AG10803 (cell line): ENCODE data around the gene SSH2.

ENCODE experiments used
- DNase-seq: peaks from one replicate; pipeline ENCODE4 v3.0.0; 2010; ENCODE audit warnings: low read depth
- H3K4me3 ChIP-seq: 2 replicates; pipeline ENCODE4 v1.5.1; 2011; ENCODE audit warnings: mild to moderate bottlenecking, low read length, control low read depth
- TF ChIP-seq, protein P1 (sequence below): conservative IDR thresholded peaks from 2 replicates; pipeline ENCODE4 v1.5.1; 2011; ENCODE audit warnings: mild to moderate bottlenecking, low read length, control low read depth, inconsistent platforms

The SSH2 gene

DNA sequence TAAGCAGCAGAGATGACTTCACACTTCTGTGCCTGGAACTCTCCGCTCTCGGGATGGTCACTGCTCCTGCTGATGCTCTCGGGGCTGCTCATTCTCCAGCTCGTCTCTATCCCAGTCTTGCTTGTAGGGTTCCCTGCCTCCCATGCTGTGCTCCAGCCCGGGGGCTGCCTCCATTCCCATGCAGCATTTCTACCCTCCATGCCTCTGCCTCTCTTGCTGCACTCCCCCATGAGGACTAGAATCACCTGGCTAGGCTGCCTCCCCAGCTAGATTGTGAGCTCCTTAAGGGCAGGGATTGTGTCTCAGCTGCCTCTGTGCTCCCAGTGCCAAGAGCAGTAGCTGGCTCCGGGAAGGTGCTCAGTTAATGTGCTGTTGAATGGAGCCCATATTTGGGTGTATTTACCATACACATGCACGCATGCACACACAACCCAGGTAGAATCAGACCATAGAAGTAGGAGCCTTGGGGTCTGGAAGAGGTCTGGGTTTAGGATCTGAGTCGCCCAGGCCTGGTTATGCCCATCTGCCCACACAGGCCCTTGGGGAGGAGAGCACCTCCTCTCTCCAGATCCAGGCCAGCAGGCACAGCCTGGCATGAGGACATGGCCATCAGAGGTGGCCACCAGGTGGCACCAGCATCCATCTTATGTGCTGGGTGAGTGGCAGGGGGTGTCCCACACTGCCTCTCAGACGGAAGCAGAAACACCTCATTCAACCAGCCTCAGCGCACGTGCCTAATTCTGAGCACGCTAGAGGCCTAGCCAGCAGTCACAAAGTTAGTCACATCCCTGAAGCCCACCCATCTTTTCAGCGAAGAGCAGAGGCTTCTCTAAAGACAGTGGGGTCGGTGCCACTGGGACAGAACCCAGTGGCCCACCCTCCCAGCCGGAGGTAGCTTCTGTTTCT lies 349.9 kb downstream of the SSH2 start:
- TF ChIP-seq, protein P1, sequence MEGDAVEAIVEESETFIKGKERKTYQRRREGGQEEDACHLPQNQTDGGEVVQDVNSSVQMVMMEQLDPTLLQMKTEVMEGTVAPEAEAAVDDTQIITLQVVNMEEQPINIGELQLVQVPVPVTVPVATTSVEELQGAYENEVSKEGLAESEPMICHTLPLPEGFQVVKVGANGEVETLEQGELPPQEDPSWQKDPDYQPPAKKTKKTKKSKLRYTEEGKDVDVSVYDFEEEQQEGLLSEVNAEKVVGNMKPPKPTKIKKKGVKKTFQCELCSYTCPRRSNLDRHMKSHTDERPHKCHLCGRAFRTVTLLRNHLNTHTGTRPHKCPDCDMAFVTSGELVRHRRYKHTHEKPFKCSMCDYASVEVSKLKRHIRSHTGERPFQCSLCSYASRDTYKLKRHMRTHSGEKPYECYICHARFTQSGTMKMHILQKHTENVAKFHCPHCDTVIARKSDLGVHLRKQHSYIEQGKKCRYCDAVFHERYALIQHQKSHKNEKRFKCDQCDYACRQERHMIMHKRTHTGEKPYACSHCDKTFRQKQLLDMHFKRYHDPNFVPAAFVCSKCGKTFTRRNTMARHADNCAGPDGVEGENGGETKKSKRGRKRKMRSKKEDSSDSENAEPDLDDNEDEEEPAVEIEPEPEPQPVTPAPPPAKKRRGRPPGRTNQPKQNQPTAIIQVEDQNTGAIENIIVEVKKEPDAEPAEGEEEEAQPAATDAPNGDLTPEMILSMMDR = peak; percentile 85
- H3K4me3 ChIP-seq = no peak overlapping the region
- DNase-seq = peak; percentile 75

DNA sequence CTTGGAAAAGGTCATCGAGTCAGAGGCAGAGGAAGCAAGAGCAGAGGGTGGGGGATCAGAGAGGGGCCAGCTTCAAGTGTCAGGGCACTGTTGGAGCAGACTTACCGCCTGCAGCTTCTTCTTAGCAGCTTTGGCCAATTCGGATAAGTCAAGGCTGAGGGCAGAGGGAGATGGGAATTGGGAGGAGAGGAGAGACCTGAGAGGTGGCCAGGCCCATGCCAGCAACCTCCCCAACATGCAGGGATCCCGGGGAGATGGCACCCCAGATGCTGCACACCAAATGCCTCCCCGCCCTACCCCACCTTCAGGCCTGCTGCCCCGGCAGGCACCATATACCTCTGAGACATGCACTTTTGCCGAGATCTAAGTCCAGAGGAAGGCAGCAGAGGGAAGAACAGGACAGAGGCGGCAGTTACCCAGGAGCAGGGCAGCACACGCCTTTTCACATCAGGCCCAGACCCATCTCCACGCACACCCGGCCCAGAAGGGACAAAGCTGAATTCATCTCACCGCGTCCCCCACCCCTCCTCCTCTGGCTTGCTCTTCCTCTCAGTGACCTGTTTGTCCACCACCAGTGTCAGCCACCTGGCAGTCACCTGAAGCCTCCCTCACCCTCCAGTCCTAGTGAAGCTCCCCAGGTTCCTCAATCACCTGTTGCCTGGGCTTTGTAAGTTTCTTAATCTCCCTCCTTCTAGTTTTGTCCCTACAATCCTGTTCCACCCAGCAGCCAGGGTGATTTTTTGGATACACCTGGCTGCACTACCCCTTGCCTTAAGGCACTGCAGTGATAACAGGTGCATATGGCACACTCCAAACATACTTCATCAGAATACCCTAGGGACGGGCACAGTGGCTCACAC lies 351.2 kb downstream of the SSH2 start:
- TF ChIP-seq, protein P1 = no peak
- no peak overlapping the region for H3K4me3 ChIP-seq
- no peak for DNase-seq

DNA sequence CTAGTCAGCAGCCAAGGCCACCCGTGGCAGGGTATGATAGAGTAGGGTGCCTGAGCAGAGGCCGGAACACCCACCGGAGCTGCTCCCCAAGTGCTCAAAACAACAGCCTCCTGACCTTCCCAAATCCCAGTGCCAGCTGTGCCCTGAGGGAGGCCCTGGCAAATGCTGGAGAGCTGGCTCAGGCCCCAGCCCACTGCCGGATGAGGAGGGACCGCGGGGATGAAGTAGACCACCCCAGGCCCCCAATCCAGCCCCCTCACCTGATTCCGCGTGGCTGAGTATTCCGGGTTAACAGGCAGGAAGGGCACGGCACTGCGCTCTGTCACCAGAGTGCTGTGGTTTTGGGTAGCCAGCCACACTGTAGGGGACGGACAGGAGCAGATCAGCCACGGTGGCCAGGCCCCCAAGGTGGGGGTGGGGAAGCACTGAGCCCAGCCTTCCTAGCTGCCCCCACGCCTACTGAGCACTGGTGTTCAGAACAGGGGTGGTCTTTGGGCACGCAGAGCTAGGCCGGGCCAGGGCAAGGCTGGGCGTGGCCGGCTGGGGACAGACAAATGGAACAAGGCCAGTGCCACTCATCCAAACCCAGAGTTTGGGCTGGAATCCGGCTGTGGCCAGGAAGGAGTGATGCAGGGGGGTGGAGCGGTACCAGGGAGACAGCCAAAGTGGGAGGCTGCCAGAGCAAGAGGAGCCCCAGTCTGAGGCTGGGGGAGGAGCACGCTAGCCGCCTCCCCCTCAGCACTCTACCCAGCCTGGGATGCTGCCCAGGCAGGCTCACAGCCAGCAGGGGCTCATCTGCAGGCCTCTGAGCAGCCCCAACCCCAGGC lies 352.4 kb downstream of the SSH2 start:
- peak; percentile 68 for DNase-seq
- TF ChIP-seq, protein P1 = no peak
- peak overlapping the region; percentile 22 for H3K4me3 ChIP-seq

DNA sequence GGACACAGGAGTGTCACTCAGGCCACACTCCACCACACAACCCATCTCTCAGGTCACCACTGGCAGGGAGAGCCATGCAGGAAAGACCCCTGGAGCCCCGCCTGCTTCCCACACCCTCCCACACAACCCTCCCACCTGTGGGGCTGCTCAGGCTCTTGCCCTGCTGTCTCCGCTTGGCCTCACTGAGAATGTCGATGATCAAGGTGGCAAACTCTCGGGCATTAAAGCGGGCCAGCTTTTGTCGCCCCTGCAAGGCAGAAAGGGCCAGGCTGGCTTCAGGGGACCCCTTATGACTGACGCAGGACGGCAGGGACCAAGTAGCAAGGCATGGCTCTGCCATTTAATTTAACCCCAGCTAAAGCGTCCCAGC lies 353.0 kb downstream of the SSH2 start:
- TF ChIP-seq, protein P1 = no peak
- no peak overlapping the region for H3K4me3 ChIP-seq
- DNase-seq = no peak

DNA sequence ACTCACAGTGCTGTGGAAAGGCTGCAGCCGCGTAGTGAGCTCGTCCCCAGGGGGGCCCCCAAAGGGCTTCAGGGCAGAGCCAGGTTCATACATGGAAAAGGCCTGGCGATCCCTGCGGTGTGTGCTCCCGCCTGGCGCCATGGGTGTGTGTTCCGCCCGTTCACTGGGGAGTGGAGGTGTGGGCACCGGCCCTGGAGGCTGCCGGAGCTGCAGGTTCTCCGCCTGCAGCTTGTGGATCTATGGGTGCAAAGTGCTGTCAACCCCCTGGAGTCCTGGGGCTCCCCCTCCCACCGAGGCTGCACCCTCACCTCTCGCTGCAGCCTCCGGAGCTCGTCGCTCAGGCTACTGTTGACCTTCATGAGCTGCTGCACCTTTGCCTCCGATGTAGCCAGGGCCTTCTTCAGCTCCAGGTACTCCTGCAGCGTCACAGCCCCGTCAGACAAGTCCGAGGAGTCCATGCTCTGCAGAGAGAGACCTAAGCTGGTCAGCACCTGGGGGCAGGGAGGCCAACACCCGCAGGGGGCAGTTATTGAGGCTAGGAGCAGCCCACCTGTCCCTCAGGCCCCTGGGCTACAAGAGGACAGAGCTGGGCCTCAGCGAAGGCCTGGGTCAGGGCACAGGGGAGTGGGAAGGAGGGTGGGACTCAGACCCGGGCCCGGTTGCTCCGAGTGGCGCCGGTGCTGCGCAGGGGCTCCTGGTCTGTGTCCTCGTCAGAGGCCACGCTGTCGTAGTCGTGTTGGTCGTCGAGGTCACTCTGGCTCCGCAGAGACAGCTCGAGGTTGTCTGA lies 353.6 kb downstream of the SSH2 start:
- no peak for DNase-seq
- TF ChIP-seq, protein P1 = no peak
- H3K4me3 ChIP-seq = no peak overlapping the region
